PC-9 (cell line): ENCODE measurements around the gene AIFM1. TPM values are rescaled to one million over a fixed set of nuclear protein-coding genes. Genes with fewer than 3 reads are reported as not detected.

Experiments used
- BruUV-seq: library from RNA; stranded (reverse); fragments of 400-500 nt; replicated peaks from 2 replicates; lab custom pipeline; 2021; lab: Mats Ljungman, UMichigan
- CTCF ChIA-PET: fragments of 300-600 bp; sonication (Branson Sonifier 250); formaldehyde crosslinking; loops from one replicate; lab custom pipeline; 2022; ENCODE audit warnings: antibody characterized with exemption; lab: Charles Lee
- POLR2A ChIA-PET: fragments of 300-600 bp; sonication (Branson Sonifier 250); formaldehyde crosslinking; loops from one replicate; lab custom pipeline; 2022; ENCODE audit warnings: antibody characterized with exemption; ENCODE audit not compliant: unreplicated experiment; lab: Charles Lee
- DNase-seq, 2 experiments: peaks; one replicate each; pipeline versions ENCODE4 v3.0.0 to v3.0.0-alpha.2; 2015 to 2022; ENCODE audit warnings: mixed read lengths in 1 of 2
- H2AFZ ChIP-seq: fragments of 200-600 bp; sonication (generic); 2 replicates; pipeline ENCODE4 v1.8.1; 2017; ENCODE audit warnings: antibody characterized with exemption
- H3F3A ChIP-seq: fragments of 200-600 bp; sonication (generic); 2 replicates; pipeline ENCODE4 v1.8.1; 2017; ENCODE audit warnings: antibody characterized with exemption, mild to moderate bottlenecking, low read depth; ENCODE audit not compliant: insufficient read depth
- H3K27ac ChIP-seq: fragments of 200-600 bp; sonication (generic); 2 replicates; pipeline ENCODE4 v1.6.1; 2016; ENCODE audit warnings: mixed run types
- H3K27me3 ChIP-seq: fragments of 200-600 bp; sonication (generic); 2 replicates; pipeline ENCODE4 v1.6.1; 2016; ENCODE audit warnings: low read depth, mixed run types; ENCODE audit not compliant: insufficient read depth
- H3K36me3 ChIP-seq: fragments of 200-600 bp; sonication (generic); 2 replicates; pipeline ENCODE4 v1.6.1; 2016; ENCODE audit warnings: low read depth, mixed run types
- H3K4me1 ChIP-seq: fragments of 200-600 bp; sonication (generic); replicated peaks from 2 replicates; pipeline ENCODE4 v1.6.1; 2016; ENCODE audit warnings: mixed run types; ENCODE audit not compliant: insufficient read depth
- H3K4me2 ChIP-seq: fragments of 200-600 bp; sonication (generic); 2 replicates; pipeline ENCODE4 v1.6.1; 2017; ENCODE audit warnings: mixed run types
- H3K4me3 ChIP-seq: fragments of 200-600 bp; sonication (generic); 2 replicates; pipeline ENCODE4 v1.6.1; 2016; ENCODE audit warnings: mixed run types
- H3K79me2 ChIP-seq: fragments of 200-600 bp; sonication (generic); 2 replicates; pipeline ENCODE4 v1.6.1; 2017; ENCODE audit warnings: low read depth, mixed run types
- H3K9me2 ChIP-seq: fragments of 200-600 bp; sonication (generic); 2 replicates; pipeline ENCODE4 v1.8.1; 2017; ENCODE audit warnings: mild to moderate bottlenecking; ENCODE audit not compliant: insufficient read depth
- H3K9me3 ChIP-seq: fragments of 200-600 bp; sonication (generic); 2 replicates; pipeline ENCODE4 v1.8.1; 2016; ENCODE audit warnings: low read depth; ENCODE audit not compliant: insufficient read depth
- H4K20me1 ChIP-seq: fragments of 200-600 bp; sonication (generic); 2 replicates; pipeline ENCODE4 v1.8.1; 2017; ENCODE audit not compliant: insufficient read depth
- CTCF ChIP-seq: fragments of 200-600 bp; sonication (generic); conservative IDR thresholded peaks from 2 replicates; pipeline ENCODE4 v1.6.1; 2017; ENCODE audit warnings: mixed run types, antibody characterized with exemption, mild to moderate bottlenecking, moderate library complexity
- EZH2 ChIP-seq: fragments of 200-600 bp; sonication (generic); IDR thresholded peaks from 2 replicates; pipeline ENCODE4 v1.8.0; 2017; ENCODE audit warnings: antibody characterized with exemption, low read depth
- intact Hi-C: fragments of 100-400 bp; cut with micrococcal nuclease; formaldehyde crosslinking; loops from one replicate; pipeline ENCODE4 v1.10.0; 2022; ENCODE audit not compliant: unreplicated experiment
- total RNA-seq: library from RNA; stranded (reverse); gene quantifications from 2 replicates; pipeline ENCODE4 v1.2.3, GENCODE V29; 2021

Gene AIFM1
- total RNA-seq, 1 experiment from 2014 or later = 83.3 TPM

GRCh38 chrX:130211415-130212186, 46.0 kb upstream of the AIFM1 start:
- ChIA-PET CTCF (no interaction called here), POLR2A (no interaction called here)
- intact Hi-C loops = no loop called here
- H3K27ac ChIP-seq = no peak overlapping the region
- H3K9me2 ChIP-seq = no peaks in the 10 kb centered on the region
- no peaks in the 10 kb centered on the region for H3K4me1 ChIP-seq
- H3K4me2 ChIP-seq = no peak overlapping the region
- H4K20me1 ChIP-seq = no peaks in the 10 kb centered on the region
- no peaks in the 10 kb centered on the region for H3F3A ChIP-seq
- no peaks in the 10 kb centered on the region for H3K79me2 ChIP-seq
- TF ChIP-seq EZH2 = no peak
- TF ChIP-seq CTCF = no peak
- H3K4me3 ChIP-seq = no peak overlapping the region
- H3K9me3 ChIP-seq = no peaks in the 10 kb centered on the region
- BruUV-seq = no TSS peak
- no peak for DNase-seq
- peaks cover 24% of the 10 kb centered on the region; the same call in 1 of the 2 replicates for H3K36me3 ChIP-seq
- no peaks in the 10 kb centered on the region for H3K27me3 ChIP-seq
- H2AFZ ChIP-seq = no peak overlapping the region

- no peaks in the 10 kb centered on the region for H3F3A ChIP-seq
- no peaks in the 10 kb centered on the region for H3K9me2 ChIP-seq
- H3K27ac ChIP-seq = no peak overlapping the region
- POLR2A ChIA-PET = no interaction called here
- CTCF ChIA-PET = interaction anchor here (0.6 kb wide), 1 partner anchor 639 kb away, joined by 4 read pairs; no protein-coding TSS in a partner anchor
- DNase-seq = no peak
- H3K4me1 ChIP-seq = no peaks in the 10 kb centered on the region
- H4K20me1 ChIP-seq = no peaks in the 10 kb centered on the region
- no peaks in the 10 kb centered on the region for H3K27me3 ChIP-seq
- no TSS peak for BruUV-seq
- H3K9me3 ChIP-seq = no peaks in the 10 kb centered on the region
- no peak overlapping the region for H3K4me2 ChIP-seq
- H3K36me3 ChIP-seq = 0 out of 2 replicates have a peak, but pooled peaks cover 10% of the 10 kb centered on the region
- intact Hi-C loops = no loop called here
- H2AFZ ChIP-seq = no peak overlapping the region
- TF ChIP-seq CTCF = no peak
- TF ChIP-seq EZH2 = no peak
- no peak overlapping the region for H3K4me3 ChIP-seq
- no peaks in the 10 kb centered on the region for H3K79me2 ChIP-seq
Observed at GRCh38 chrX:130204647-130205046, 39.0 kb upstream of the AIFM1 start.

DNA sequence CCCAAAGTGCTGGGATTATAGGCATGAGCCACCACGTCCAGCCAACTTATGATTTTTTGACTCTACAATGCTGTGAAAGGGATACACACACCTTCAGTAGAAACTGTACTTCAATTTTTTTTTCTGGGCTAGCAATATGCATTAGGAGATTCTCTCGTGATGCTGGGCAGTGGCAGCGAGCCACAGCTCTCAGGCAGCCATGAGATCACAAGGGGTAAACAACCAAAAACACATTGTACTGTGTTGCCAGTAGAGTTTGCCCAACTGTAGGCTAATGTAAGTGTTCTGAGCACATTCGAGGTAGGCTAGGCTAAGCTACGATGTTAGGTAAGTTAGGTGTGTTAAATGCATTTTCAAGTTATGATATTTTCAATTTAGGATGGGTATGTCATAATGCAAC, 31.8 kb upstream of the AIFM1 start:
- Histone ChIP-seq H3K4me3 (no peak overlapping the region), H3K27me3 (no peaks in the 10 kb centered on the region), H3K36me3 (no peaks in the 10 kb centered on the region), H3K27ac (no peak overlapping the region), H3F3A (no peaks in the 10 kb centered on the region; the same call in 1 of the 2 replicates), H3K4me1 (no peaks in the 10 kb centered on the region), H3K4me2 (no peak overlapping the region), H3K9me2 (no peaks in the 10 kb centered on the region), H3K79me2 (no peaks in the 10 kb centered on the region), H4K20me1 (no peaks in the 10 kb centered on the region), H3K9me3 (no peaks in the 10 kb centered on the region), H2AFZ (no peak overlapping the region)
- intact Hi-C loops = no loop called here
- CTCF ChIA-PET = no interaction called here
- no TSS peak for BruUV-seq
- no peak for DNase-seq
- no peak for TF ChIP-seq CTCF
- TF ChIP-seq EZH2 = no peak
- POLR2A ChIA-PET = no interaction called here
